Endothelial cell of umbilical vein (primary cell): ENCODE data around the gene PLB1. TPM values are rescaled to one million over a fixed set of nuclear protein-coding genes. Genes with fewer than 3 reads are reported as not detected.

Experiments
- BruUV-seq: library from RNA; stranded (reverse); fragments of 400-500 nt; replicated peaks from 2 replicates; lab custom pipeline; 2021; lab: Mats Ljungman, UMichigan
- CTCF ChIA-PET: fragments of 300-600, 350-600 bp; sonication (Branson Sonifier 250); formaldehyde crosslinking; loops from one replicate; lab custom pipeline; 2021; ENCODE audit warnings: antibody characterized with exemption, inconsistent platforms; lab: Charles Lee
- POLR2A ChIA-PET: fragments of 300-600, 350-600 bp; sonication (Branson Sonifier 250); formaldehyde crosslinking; loops from one replicate; lab custom pipeline; 2021; ENCODE audit warnings: antibody characterized with exemption, inconsistent platforms; lab: Charles Lee
- DNase-seq: peaks from one replicate; pipeline ENCODE4 v3.0.0-alpha.2; 2011; ENCODE audit warnings: low read depth, low spot score
- FAIRE-seq: peaks from 2 replicates; lab custom pipeline; 2011; peaks lifted over from hg19 to GRCh38; lab: Jason Lieb, UNC
- H2AFZ ChIP-seq: 2 replicates; pipeline ENCODE4 v1.6.0; 2012; ENCODE audit warnings: low read depth, low read length, control low read depth, inconsistent platforms
- H3K27ac ChIP-seq: 2 replicates; pipeline ENCODE4 v1.5.1; 2011; ENCODE audit warnings: low read depth, mild to moderate bottlenecking, control low read depth, low read length, moderate library complexity; ENCODE audit not compliant: insufficient read depth
- H3K27me3 ChIP-seq, 2 experiments: 2 replicates each; pipeline versions ENCODE4 v1.6.0 to v1.6.1; 2011; ENCODE audit warnings: low read length in 2 of 2, mixed read lengths in 1 of 2; ENCODE audit not compliant: control insufficient read depth in 2 of 2, insufficient read depth in 2 of 2
- H3K36me3 ChIP-seq, 2 experiments: 2 replicates in 1 of 2; 3 replicates in 1 of 2; pipeline ENCODE4 v1.5.1; 2011; ENCODE audit warnings: low read length in 2 of 2, mild to moderate bottlenecking in 1 of 2, moderate library complexity in 1 of 2; ENCODE audit not compliant: control insufficient read depth in 2 of 2, insufficient read depth in 2 of 2; ENCODE audit errors: extremely low read depth in 1 of 2
- H3K4me1 ChIP-seq: 3 replicates; pipeline ENCODE4 v1.5.1; 2011; ENCODE audit warnings: mild to moderate bottlenecking, low read length; ENCODE audit not compliant: control insufficient read depth, insufficient read depth; ENCODE audit errors: extremely low read depth
- H3K4me2 ChIP-seq: 2 replicates; pipeline ENCODE4 v1.6.1; 2011; ENCODE audit warnings: low read length, control low read depth, mixed read lengths; ENCODE audit not compliant: insufficient read depth
- H3K4me3 ChIP-seq, 3 experiments: fragments of 200-600 bp in 1 of 3; sonication (generic), shearing (Covaris generic) in 1 of 3; replicated peaks in 1 of 3; 2 replicates each; pipeline ENCODE4 v1.5.1; 2011 to 2016; ENCODE audit warnings: control low read depth in 3 of 3, low read length in 3 of 3, mild to moderate bottlenecking in 2 of 3, inconsistent platforms in 1 of 3, low read depth in 1 of 3, moderate library complexity in 1 of 3; ENCODE audit not compliant: insufficient read depth in 1 of 3
- H3K79me2 ChIP-seq: 2 replicates; pipeline ENCODE4 v1.6.0; 2012; ENCODE audit warnings: low read length, inconsistent platforms; ENCODE audit not compliant: control insufficient read depth, insufficient read depth
- H3K9ac ChIP-seq: replicated peaks from 2 replicates; pipeline ENCODE3; 2011; ENCODE audit warnings: low read length, control low read depth; ENCODE audit not compliant: insufficient read depth; ENCODE audit errors: extremely low read depth
- H3K9me1 ChIP-seq: replicated peaks from 3 replicates; pipeline ENCODE4 v1.6.0; 2011; ENCODE audit warnings: mild to moderate bottlenecking, low read length; ENCODE audit not compliant: control insufficient read depth, insufficient read depth; ENCODE audit errors: extremely low read depth
- H3K9me3 ChIP-seq: replicated peaks from 2 replicates; pipeline ENCODE4 v1.5.1; 2012; ENCODE audit warnings: low read length, inconsistent platforms; ENCODE audit not compliant: control insufficient read depth, insufficient read depth
- H4K20me1 ChIP-seq: replicated peaks from 2 replicates; pipeline ENCODE3; 2011; ENCODE audit warnings: mild to moderate bottlenecking, low read length; ENCODE audit not compliant: control insufficient read depth, insufficient read depth; ENCODE audit errors: extremely low read depth
- CTCF ChIP-seq, 2 donors: IDR thresholded peaks; 1 replicate in 1 of 2; 2 replicates in 1 of 2; pipeline ENCODE4 v1.5.1; 2011; ENCODE audit warnings: low read length in 2 of 2, mild to moderate bottlenecking in 2 of 2, moderate library complexity in 2 of 2, control low read depth in 1 of 2, inconsistent platforms in 1 of 2, low read depth in 1 of 2; ENCODE audit not compliant: insufficient read depth in 1 of 2; ENCODE audit errors: extremely low read depth in 1 of 2
- EZH2 ChIP-seq: IDR thresholded peaks from 2 replicates; pipeline ENCODE4 v1.6.1; 2012; ENCODE audit warnings: borderline replicate concordance, low read depth, mild to moderate bottlenecking, moderate library complexity, low read length, inconsistent platforms; ENCODE audit not compliant: severe bottlenecking
- FOS ChIP-seq: IDR thresholded peaks from 2 replicates; pipeline ENCODE4 v1.6.1; 2011; ENCODE audit warnings: mild to moderate bottlenecking, low read length, moderate library complexity, borderline replicate concordance; ENCODE audit not compliant: insufficient read depth
- GATA2 ChIP-seq: IDR thresholded peaks from 2 replicates; pipeline ENCODE4 v1.7.0; 2011; ENCODE audit warnings: low read depth, mild to moderate bottlenecking, moderate library complexity, mixed read lengths, low read length; ENCODE audit not compliant: insufficient read length, insufficient read depth
- JUN ChIP-seq: IDR thresholded peaks from 2 replicates; pipeline ENCODE4 v1.6.1; 2011; ENCODE audit warnings: borderline replicate concordance, low read depth; ENCODE audit not compliant: insufficient read length, insufficient read depth
- MAX ChIP-seq: IDR thresholded peaks from 2 replicates; pipeline ENCODE4 v1.6.1; 2011; ENCODE audit not compliant: insufficient read depth, insufficient read length
- MYC ChIP-seq: IDR thresholded peaks from one replicate; pipeline ENCODE4 v1.6.1; 2011; ENCODE audit warnings: mild to moderate bottlenecking, low read depth, low read length
- POLR2A ChIP-seq: IDR thresholded peaks from 2 replicates; pipeline ENCODE4 v1.6.1; 2012; ENCODE audit warnings: low read depth, mild to moderate bottlenecking, control low read depth, low read length
- POLR2AphosphoS5 ChIP-seq: IDR thresholded peaks from 2 replicates; pipeline ENCODE4 v1.6.1; 2012; ENCODE audit warnings: low read depth, mild to moderate bottlenecking, control low read depth, low read length, moderate library complexity; ENCODE audit not compliant: insufficient read depth
- dilution Hi-C: fragments of 300-500 bp; cut with MboI; formaldehyde crosslinking; loops from one replicate; pipeline ENCODE4 v1.15.0; 2019; ENCODE audit warnings: low sequenced_read_pairs; ENCODE audit not compliant: extremely low pct_ligation_motif_present
- intact Hi-C: fragments of 100-400 bp; cut with micrococcal nuclease; formaldehyde crosslinking; loops from one replicate; pipeline ENCODE4 v1.10.0; 2022
- polyA plus RNA-seq, 4 experiments: library from polyadenylated mRNA; depleted of rRNA in 3 of 4; stranded (reverse) in 3 of 4; unstranded in 1 of 4; fragments of >200 nt; gene quantifications; 2 replicates each; pipeline versions ENCODE4 v1.2.1 to v1.2.3, GENCODE V29; 2011 to 2012; ENCODE audit warnings: missing spikeins in 1 of 4
- total RNA-seq: library from RNA; stranded (reverse); gene quantifications from 2 replicates; pipeline ENCODE4 v1.2.3, GENCODE V29; 2021

The PLB1 gene
- total and polyA plus RNA-seq, 2 donors (not counting 3 experiments of a cell fraction or from before 2014, with no cell fraction given) = 0.75 to 0.80 TPM

- H4K20me1 ChIP-seq = no peaks in the 10 kb centered on the region
- no peak overlapping the region for H3K9ac ChIP-seq
- ChIA-PET CTCF (interaction anchor here (0.9 to 1.9 kb wide), 3 partner anchors 11 to 16 kb away, joined by 3 to 5 read pairs (median 4); no protein-coding TSS in a partner anchor), POLR2A (no interaction called here)
- no peak overlapping the region for H2AFZ ChIP-seq
- intact Hi-C loops = no loop called here
- peaks cover 3% of the 10 kb centered on the region for H3K4me1 ChIP-seq
- H3K27me3 ChIP-seq = peaks cover 7 to 11% of the 10 kb centered on the region in 2 experiments
- no peak for FAIRE-seq
- no peaks in the 10 kb centered on the region for H3K9me1 ChIP-seq
- DNase-seq = no peak
- no peak for TF ChIP-seq GATA2
- TF ChIP-seq POLR2A = no peak
- TF ChIP-seq CTCF (IDR thresholded peaks at IDR 0.05; ENCODE audit: extremely low read depth in 1 of 2, insufficient read depth in 1 of 2, low read depth in 1 of 2, low read length in 2 of 2) = no peak
- no peak for TF ChIP-seq JUN
- TF ChIP-seq POLR2AphosphoS5 = no peak
- no peak for TF ChIP-seq FOS
- no peak for TF ChIP-seq MAX
- TF ChIP-seq EZH2 = no peak
- TF ChIP-seq MYC = no peak
- H3K79me2 ChIP-seq = no peaks in the 10 kb centered on the region
- H3K9me3 ChIP-seq = no peaks in the 10 kb centered on the region
- H3K4me3 ChIP-seq = no peak overlapping the region
- dilution Hi-C loops = no loop called here
- no peak overlapping the region for H3K27ac ChIP-seq
- H3K4me2 ChIP-seq = no peak overlapping the region
- no TSS peak for BruUV-seq
- H3K36me3 ChIP-seq = no peaks in the 10 kb centered on the region
Observed at GRCh38 chr2:28465148-28465885, 30.5 kb upstream of the PLB1 start.
